GM12892 (cell line): ENCODE results near the gene OR5AU1.
A peak's percentile ranks its signal among the peaks of the same experiment; 100 is the strongest.
"Not testable (repeated sequence)": the region's sequence is repeated elsewhere in the genome, so short reads cannot be mapped to it uniquely, and the experiment has no call there.

Experiments
- DNase-seq: peaks from one replicate; pipeline ENCODE4 v3.0.0; 2011; ENCODE audit not compliant: insufficient read length
- FAIRE-seq: peaks from 2 replicates; lab custom pipeline; 2011; peaks lifted over from hg19 to GRCh38; lab: Jason Lieb, UNC
- POLR2A ChIP-seq: IDR thresholded peaks from 2 replicates; pipeline ENCODE4 v1.6.1; 2011; ENCODE audit warnings: low read depth, low read length, control low read depth
- POLR2AphosphoS5 ChIP-seq: IDR thresholded peaks from 2 replicates; pipeline ENCODE4 v1.6.1; 2011; ENCODE audit warnings: low read depth, low read length, control low read depth
- TAF1 ChIP-seq: IDR thresholded peaks from 2 replicates; pipeline ENCODE4 v1.6.1; 2011; ENCODE audit warnings: low read depth, mild to moderate bottlenecking, control low read depth, low read length, borderline replicate concordance

Gene OR5AU1

DNA sequence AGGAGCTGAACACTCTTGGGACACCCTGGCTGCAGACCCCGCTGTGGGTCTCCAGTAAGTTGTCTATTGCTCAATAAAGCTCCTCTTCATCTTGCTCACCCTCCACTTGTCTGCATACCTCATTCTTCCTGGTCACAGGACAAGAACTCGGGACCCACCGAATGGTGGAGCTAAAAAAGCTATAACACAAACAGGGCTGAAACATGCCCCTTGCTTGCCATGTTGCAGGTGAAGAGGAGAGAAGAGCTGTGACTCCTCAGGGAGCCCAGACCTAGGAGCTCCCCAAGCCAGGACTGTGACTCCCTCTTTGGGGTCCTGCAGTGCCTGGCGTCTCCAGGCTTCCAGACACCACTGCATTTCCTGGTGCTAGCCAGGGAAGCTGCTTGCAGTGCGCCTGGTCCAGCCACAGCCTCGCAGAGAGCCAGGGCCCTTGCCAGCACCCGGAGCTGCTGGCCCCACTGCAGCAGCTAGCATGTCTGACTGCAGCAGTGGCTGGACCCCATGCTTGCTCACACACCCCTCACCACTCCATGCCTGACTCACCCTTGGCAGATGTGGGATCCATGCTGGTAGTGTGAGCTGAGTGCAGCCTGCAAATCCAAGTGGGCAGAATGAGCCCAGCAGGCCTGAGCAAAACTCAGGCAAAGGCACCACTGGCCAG lies 37.1 kb upstream of the OR5AU1 start:
- FAIRE-seq: no peak
- no peak for DNase-seq
- no peak for TF ChIP-seq POLR2A
- no peak for TF ChIP-seq POLR2AphosphoS5
- TF ChIP-seq TAF1: no peak

DNA sequence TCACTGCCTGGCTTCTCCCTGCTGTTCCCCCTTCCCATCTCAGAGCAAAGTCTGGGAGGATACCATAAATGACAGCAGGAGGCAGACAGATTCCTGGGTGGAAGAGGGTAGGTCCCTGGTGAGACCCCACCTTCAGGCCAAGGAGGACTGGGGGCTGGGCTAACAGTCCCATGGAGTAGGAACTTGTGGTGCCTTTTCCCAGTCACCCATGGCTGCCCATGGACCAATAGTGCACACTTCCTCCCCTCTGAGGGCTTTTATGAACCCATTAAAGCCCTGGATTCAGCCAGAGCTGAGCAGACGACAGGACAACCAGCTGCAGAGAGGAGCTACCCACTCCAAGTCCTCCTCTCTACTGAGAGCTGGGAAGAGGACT lies 36.6 kb upstream of the OR5AU1 start:
- TF ChIP-seq POLR2AphosphoS5 (no peak), TAF1 (no peak), POLR2A (no peak)
- no peak for DNase-seq
- FAIRE-seq: no peak

- FAIRE-seq (no peak), DNase-seq (peak; percentile 48)
- TF ChIP-seq TAF1 (no peak), POLR2A (no peak), POLR2AphosphoS5 (no peak)
Measured at GRCh38 chr14:21191809-21192446, 36.1 kb upstream of the OR5AU1 start.

DNA sequence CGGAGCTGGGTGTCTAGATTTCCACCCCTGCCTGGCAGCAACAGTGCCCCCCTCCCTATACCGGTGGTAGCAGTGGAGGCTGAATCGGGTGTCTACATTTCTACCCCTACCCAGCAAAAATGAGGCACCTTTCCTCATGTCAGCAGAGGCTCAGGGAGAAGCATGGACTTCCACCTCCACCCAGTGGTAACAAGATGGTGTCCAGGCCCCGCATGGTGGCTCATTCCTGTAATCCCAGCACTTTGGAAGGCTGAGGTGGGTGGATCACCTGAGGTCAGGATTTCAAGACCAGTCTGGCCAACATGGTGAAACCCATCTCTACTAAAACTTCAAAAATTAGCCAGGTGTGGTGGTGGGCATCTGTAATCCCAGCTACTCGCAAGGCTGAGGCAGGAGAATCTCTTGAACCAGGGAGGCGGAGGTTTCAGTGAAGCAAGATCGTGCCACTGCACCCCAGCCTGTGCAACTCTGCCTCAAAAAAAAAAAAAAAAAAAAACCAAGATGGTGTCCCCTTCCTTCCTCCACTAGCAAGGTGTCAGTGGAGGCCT lies 35.5 kb upstream of the OR5AU1 start:
- DNase-seq (no peak), FAIRE-seq (no peak)
- no peak for TF ChIP-seq TAF1
- TF ChIP-seq POLR2AphosphoS5: no peak

- FAIRE-seq: no peak
- DNase-seq: no peak
- TF ChIP-seq TAF1 (no peak), POLR2AphosphoS5 (no peak), POLR2A (no peak)
Measured at GRCh38 chr14:21185491-21185890, 29.6 kb upstream of the OR5AU1 start.

DNA sequence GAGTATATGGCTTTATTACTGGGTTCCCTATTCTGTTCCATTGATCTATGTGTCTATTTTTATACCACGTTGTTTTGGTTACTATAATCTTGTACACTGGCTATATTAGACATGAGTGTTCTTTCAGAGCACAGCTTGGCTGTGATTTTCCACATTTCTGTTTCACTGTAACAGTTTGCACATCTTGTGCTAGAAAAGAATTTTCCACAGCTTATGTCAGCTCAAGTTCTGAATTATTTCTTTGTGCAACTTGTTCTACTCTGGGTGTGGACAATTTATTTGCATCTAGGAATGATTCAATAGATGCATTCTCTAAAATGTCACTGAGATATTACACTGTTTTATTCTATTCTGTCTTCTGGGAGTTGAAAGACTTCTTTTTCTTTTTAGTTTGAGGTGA lies 28.4 kb upstream of the OR5AU1 start:
- no peak for TF ChIP-seq TAF1
- no peak for TF ChIP-seq POLR2AphosphoS5
- TF ChIP-seq POLR2A: no peak
- FAIRE-seq (no peak), DNase-seq (no peak)

DNA sequence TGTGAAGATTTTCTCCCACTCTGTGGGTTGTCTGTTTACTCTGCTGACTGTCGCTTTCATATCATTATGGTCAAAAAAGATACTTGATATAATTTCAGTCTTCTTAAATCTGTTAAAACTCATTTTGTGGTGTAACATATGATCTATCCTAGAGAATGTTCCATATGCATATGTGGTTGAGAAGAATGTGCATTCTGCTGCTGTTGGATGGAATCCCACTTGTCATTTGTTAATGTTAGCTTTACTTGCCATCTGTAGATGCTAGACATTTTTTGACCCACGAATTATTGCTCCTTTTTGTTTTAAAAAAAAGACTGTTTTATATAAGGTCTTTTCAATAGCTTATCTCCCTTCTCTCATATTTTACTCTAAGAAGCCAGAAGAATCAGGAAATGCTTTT lies 26.3 kb upstream of the OR5AU1 start:
- FAIRE-seq: no peak

GRCh38 chr14:21171128-21171527 lies 15.3 kb upstream of the OR5AU1 start:
- FAIRE-seq (no peak), DNase-seq (no peak)
- TF ChIP-seq POLR2AphosphoS5 (no peak), TAF1 (no peak), POLR2A (no peak)

More for the DNA sequence above, 26.3 kb upstream of the OR5AU1 start:
- no peak for TF ChIP-seq POLR2AphosphoS5
- no peak for TF ChIP-seq TAF1
- TF ChIP-seq POLR2A: no peak
- DNase-seq: no peak

DNA sequence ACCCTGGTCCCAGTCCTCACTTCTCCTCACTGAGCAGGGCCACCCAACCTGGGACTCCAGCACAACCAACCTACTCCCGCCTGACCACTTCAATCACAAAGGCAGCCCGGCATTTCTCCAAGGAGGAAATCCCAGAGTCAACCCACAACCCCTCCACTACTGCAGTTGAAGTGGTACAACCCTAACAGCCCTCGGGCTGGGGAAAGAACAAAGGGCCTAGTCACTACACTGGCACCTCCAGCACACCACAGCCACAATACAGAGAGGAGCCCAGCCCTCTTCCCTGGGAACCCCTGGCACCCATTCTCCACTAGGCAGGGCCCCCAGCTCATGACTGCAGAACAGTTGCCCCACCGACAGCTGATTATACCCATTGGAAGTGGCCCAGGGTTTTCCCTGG lies 13.7 kb upstream of the OR5AU1 start:
- TF ChIP-seq POLR2AphosphoS5 (no peak), POLR2A (no peak), TAF1 (no peak)
- no peak for DNase-seq
- FAIRE-seq: no peak

DNA sequence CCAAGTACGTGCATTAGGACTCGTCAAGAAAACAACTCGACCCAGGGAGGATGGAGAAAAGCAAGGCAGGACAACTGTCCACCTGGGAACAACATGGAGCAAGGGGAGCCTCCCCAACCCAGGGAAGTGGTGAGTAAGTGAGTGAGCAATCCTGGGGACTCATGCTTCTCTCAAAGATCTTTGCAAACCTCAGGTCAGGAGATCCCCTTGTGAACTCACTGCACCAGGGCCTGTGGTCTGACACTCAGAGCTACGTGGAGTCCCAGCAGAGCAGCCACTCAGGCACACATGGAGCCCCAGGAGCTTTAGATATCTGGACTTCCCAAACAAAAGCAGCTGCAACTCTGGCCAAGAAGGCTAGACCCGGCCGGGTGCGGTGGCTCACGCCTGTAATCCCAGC lies 12.2 kb upstream of the OR5AU1 start:
- TF ChIP-seq POLR2A (no peak), POLR2AphosphoS5 (no peak), TAF1 (no peak)
- no peak for DNase-seq
- no peak for FAIRE-seq

DNA sequence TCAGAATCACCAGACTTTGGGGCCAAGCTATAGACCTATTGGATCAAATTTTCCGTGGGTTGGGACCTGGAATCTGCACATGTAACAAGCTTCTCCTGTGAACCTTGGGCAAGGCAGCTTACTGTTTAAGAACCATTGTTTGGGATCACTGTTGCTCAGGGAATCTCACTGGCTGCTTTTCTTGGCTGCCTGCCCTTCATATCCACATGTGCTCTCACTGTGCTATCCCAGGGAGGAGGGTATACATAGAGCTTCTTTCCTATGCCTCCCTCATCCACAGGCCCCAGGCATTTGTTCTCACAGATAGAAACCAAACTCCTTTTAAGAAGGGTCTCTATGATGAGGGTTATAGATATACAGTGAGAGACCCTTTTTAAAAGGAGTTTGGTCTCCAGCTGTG lies 9.8 kb upstream of the OR5AU1 start:
- peak; percentile 40 for FAIRE-seq
- DNase-seq: not testable (repeated sequence)

DNA sequence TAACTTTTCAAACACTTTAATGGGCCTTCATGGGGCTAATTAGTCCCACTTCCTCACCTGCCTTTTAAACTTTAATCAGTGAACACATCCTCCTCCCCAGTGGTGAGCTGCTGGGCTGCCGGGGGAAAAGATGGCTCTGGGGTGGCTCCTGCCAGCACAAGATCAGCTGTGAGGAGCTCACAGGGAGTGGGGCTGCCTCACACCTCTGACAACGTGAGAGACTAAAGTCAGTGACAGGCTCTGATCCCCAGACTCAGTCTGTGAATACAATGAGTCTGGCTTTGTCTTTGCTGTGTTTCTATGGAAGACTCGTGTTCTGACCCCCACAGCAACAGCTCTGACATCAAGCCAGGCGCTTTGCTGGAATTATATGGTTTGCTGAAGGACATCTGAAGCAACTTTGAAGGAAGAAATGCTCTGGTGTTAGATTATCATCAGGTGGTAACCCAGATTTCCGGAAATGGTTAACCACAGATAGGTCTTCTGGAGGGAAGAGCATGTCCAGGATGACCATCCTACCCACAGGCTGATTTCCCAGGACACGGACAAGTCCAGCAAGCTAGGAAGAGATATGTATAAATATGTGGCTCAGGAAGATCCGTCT lies 9.2 kb upstream of the OR5AU1 start:
- DNase-seq, FAIRE-seq: not testable (repeated sequence)
